Stimulated activated CD4-positive, alpha-beta T cell treated with anti-CD3 and anti-CD28 coated beads, Interleukin-2, amount 100 ng/mL, for 48 hours (primary cell): ENCODE results near the gene SMG9.

Experiments used
- DNase-seq, 2 donors: peaks; one replicate each; pipeline ENCODE4 v3.0.0-alpha.2; 2020

The SMG9 gene

GRCh38 chr19:43719918-43720317 is 34.8 kb downstream of the SMG9 start:
- DNase-seq, result no peak

GRCh38 chr19:43719378-43719868 is 35.3 kb downstream of the SMG9 start:
- DNase-seq, result no peak

GRCh38 chr19:43718627-43719377 is 36.0 kb downstream of the SMG9 start:
- DNase-seq, result no peak

GRCh38 chr19:43715776-43716175 is 39.0 kb downstream of the SMG9 start, which contains the start of gene IRGC:
Gene IRGC (plus strand): TSS chr19:43716076. CDS start chr19:43718559, 2,483 bp downstream.
- no peak for DNase-seq

- no peak for DNase-seq
Measured at GRCh38 chr19:43713208-43713607, 41.6 kb downstream of the SMG9 start.

- DNase-seq, result no peak
Measured at GRCh38 chr19:43711751-43712355, 42.9 kb downstream of the SMG9 start.

- DNase-seq, result no peak
Measured at GRCh38 chr19:43708716-43709115, 46.0 kb downstream of the SMG9 start.

GRCh38 chr19:43707158-43707712 is 47.5 kb downstream of the SMG9 start:
- no peak for DNase-seq

- no peak for DNase-seq
Measured at GRCh38 chr19:43705729-43706128, 49.0 kb downstream of the SMG9 start.

- DNase-seq, result no peak
Measured at GRCh38 chr19:43704002-43704705, 50.6 kb downstream of the SMG9 start.

GRCh38 chr19:43700395-43701000 is 54.3 kb downstream of the SMG9 start:
- DNase-seq, result no peak

GRCh38 chr19:43699506-43700394 is 55.0 kb downstream of the SMG9 start:
- no peak for DNase-seq

- DNase-seq, result no peak
Measured at GRCh38 chr19:43697295-43697694, 57.5 kb downstream of the SMG9 start.

- no peak for DNase-seq
Measured at GRCh38 chr19:43695985-43696704, 58.6 kb downstream of the SMG9 start.

- no peak for DNase-seq
Measured at GRCh38 chr19:43694553-43694952, 60.2 kb downstream of the SMG9 start.

- DNase-seq, result no peak
Measured at GRCh38 chr19:43692877-43693276, 61.9 kb downstream of the SMG9 start.

- DNase-seq, result no peak
Measured at GRCh38 chr19:43692385-43692784, 62.4 kb downstream of the SMG9 start.

GRCh38 chr19:43691755-43692154 is 63.0 kb downstream of the SMG9 start:
- no peak for DNase-seq

GRCh38 chr19:43690890-43691289 is 63.9 kb downstream of the SMG9 start:
- no peak for DNase-seq

GRCh38 chr19:43690444-43690843 is 64.3 kb downstream of the SMG9 start:
- DNase-seq, result no peak

GRCh38 chr19:43688059-43688701 is 66.6 kb downstream of the SMG9 start:
- DNase-seq, result no peak
